HS-5 (cell line): ENCODE results near the gene HSD3B7.
"Not testable (repeated sequence)": the region's sequence is repeated elsewhere in the genome, so short reads cannot be mapped to it uniquely, and the experiment has no call there.

Experiments
- DNase-seq: peaks from one replicate; pipeline ENCODE4 v3.0.0-alpha.2; 2012; ENCODE audit warnings: low read depth

Gene HSD3B7

DNA sequence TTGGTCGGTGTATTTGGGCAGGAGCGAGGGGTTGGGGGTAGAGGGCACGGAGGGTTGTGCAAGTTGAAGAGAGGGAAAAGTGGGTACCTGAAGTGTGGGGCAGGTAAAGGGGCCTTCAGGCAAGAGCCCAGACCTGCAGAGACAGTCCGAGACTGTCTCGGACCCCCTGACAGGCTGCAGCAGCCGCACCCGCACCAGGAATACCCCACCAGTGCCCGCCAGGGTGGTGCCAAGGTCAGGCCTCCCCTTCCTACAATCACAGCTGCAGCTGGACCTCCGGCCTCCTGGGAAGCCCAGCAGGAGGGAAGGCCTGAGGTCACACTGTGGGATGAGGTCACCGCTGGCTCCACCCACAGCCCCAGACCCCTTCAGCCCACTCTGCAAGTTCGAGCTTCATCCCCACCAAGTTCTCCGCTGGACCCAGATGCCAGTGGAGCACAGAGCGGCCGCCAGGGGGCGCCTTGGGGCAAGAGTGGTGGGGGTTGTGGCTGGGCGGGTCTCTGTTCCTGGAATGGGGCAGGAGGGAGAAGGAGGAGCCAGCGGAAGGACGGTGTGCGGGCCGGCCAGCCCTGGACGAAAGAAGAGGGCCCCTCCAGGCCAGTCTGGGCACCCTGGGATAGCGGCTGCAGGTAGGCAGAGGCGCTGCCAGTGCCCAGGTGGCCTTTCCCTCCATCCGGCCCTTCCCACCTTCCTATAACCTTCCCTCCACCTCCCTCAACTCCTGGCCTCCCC lies at the start of gene HSD3B7:
TSS of gene HSD3B7 (plus strand) at position 539 of the 732 bp plus-strand sequence. CDS start 452 bp downstream, outside the sequence.
- no peak for DNase-seq

DNA sequence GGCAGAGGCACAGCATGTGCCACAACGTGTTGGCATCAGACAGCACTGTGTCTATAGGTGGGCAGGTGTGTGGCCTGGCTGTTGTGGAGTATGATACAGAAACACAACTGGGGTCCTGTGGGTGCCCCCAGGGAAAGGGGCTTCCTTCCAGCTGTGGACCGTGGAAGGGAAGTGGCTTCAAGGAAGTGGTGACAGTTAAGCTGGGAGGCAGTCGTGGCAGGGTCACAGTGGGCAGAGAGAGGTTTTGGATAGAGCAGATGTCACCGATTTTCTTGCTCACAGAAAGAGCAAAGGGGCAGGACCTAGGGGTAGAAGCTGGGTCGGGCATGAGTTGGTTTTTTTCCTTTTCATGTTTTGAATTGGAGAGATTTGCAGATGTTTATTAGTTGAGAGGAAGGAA lies 47.3 kb upstream of the HSD3B7 start:
- no peak for DNase-seq

DNA sequence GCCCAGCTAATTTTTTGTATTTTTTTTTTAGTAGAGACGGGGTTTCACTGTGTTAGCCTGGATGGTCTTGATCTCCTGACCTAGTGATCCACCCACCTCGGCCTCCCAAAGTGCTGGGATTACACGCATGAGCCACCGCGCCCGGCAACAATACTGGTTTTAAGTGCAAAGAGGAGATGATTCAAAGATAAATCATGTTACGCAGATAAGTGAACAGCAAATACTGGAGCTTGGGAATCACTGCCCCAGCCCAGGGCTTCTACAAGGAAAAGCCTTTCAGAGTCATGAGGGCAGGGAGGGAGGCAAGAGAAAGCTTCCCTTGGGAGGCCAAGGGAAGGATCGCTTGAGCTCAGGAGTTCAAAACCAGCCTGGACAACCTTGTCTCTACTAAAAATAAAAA lies 45.4 kb upstream of the HSD3B7 start:
- DNase-seq = not testable (repeated sequence)

DNA sequence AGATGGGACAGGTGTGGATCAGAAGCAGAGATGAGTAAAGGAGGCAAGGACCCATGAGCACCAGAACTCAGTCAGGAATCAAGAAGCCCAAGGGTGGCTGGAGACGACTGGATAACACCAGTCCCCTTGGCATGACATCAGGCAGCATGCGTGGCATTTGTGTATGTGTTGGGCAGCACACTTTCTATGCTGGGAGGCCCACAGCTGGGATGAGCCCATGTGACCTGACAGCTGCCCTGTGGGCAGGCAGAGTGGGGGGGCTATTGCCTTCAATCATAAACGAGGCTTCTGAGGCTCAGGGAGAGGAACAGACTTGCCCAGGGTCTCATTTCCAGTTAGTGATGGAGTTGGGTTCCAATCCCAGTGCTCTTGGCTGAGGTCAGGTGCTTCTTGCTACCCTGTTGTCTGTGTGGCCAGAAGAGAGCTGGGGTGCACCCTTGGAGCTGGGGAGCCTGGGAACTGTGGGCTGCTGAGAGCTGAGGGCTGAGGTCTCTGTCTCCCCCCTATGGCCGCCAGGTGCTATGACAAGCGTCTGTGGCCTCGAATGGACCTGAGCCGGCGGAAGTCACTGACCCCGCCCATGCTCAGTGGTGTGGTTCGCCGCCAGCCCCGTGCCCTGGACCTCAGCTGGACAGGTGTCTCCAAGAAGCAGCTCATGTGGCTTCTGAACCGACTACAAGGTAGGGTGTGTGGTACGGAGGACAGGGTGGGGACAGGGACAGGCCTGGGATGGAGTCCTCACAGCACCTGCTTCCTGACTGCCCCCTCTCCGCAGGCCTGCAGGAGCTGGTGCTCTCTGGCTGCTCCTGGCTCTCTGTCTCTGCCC lies 43.2 kb upstream of the HSD3B7 start:
- no peak for DNase-seq

DNA sequence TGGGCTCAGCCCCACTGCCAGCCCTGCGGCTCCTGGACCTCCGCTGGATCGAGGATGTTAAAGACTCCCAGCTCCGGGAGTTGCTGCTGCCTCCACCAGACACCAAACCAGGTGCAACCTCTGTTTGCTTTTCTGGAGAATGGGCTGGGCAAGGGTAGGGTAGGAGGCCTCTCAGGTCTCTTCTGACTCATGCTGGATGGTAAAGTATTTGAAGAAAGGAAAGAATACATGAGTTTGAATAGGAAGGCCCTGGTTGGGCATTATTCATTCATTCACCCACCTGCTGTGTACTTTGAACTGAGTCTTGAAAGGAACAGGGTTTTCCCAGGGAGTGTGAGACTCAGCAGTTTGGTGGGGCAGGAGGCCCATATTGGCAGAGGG lies 42.6 kb upstream of the HSD3B7 start:
- DNase-seq = no peak

DNA sequence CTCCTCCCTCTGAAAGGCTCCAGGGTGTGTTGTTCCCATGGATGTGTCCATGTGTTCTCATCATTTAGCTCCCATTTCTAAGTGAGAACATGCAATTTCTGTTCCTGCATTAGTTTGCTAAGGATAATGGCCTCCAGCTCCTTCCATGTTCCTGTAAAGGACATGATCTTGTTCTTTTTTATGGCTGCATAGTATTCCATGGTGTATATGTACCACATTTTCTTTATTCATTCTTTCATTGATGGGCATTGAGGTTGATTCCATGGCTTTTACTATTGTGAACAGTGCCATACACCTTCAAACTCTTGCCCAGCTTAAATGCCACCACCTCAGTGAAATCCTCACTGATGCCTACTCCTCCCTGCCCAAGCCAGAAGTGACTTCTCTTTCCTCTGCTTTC lies 40.7 kb upstream of the HSD3B7 start:
- DNase-seq = no peak

DNA sequence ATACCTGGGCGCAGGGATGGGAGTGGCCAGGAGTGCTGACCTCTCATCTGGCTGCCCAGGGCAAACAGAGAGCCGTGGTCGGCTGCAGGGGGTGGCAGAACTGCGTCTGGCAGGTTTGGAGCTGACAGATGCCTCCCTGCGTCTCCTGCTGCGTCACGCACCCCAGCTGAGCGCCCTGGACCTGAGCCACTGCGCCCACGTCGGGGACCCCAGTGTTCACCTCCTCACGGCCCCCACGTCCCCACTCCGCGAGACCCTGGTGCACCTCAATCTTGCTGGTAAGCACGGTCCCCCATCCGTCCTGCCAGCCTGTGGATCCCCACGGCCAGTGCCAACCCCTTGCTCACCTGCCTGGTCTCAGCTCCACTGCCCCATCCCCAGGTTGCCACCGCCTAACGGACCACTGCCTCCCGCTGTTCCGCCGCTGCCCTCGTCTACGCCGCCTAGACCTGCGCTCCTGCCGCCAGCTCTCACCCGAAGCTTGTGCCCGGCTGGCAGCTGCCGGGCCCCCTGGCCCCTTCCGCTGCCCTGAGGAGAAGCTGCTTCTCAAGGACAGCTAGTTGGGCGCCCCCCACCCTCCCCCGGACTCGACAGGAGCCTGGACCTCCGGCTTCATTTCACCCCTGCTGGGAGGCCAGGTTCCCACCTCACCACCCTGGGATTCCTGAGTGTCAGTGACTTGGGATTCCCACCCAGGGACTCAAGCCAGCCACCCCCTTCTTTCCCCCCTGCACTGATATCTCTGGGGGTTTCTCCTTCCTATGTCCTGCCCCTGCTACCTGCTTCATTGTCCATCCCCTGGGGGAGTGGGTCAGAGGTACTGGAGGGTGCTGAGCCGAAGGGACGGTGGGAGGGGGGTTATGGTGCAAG lies 38.1 kb upstream of the HSD3B7 start:
- DNase-seq = no peak

DNA sequence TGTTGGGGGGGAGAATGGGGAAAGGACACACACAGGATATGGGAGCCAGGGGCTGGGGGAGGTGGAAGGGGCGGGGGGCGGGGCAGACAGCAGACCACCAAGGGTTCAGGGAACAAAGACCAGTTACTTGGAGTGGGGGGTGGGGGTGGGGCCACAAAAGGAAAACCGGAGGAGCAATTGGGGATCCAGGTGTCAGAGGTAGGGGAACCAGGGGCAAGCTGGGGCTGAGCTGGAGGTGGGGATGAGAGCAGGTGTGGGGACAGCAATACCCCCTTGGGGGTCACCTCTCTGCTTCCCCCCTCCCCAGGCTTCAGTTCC lies 37.5 kb upstream of the HSD3B7 start:
- no peak for DNase-seq

DNA sequence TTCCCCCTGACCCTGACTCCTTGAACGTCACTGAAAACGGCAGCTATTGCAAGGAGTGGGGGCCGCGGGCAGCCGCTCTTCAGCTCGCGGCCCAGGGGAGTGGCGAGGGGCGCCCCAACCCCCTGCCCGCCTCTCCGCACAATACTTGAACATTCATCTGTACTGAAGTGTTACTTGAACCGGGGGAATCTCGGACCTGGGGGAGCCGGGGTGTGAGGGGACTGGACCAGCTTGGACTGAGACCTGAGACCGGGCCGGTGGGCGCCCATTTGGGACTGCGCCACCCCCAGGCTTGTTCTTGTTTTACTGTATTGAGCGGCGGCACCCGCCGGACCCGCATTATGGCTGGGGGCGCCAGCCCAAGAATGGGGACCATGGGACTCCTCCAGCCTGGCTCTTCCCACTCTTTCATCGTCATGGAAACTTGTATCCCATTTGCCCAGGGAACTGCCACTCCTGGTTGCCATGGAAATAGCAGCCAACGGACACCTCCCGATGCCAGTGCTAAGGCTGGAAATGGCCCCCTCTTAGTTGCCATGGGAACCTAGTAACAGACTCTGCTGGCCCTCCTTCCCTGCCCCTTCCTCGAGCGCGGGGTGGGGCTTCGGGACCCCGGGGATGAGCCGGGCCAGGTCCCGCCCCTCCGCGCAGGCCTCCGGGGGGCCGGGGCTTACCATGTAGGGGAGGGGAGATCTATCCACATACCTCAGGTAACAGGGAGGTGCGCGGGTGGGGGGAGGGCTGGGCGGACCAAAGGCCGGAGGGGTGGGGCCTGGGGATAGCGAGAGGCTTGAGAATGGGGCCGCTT lies 36.9 kb upstream of the HSD3B7 start:
- peak; percentile 92 for DNase-seq

DNA sequence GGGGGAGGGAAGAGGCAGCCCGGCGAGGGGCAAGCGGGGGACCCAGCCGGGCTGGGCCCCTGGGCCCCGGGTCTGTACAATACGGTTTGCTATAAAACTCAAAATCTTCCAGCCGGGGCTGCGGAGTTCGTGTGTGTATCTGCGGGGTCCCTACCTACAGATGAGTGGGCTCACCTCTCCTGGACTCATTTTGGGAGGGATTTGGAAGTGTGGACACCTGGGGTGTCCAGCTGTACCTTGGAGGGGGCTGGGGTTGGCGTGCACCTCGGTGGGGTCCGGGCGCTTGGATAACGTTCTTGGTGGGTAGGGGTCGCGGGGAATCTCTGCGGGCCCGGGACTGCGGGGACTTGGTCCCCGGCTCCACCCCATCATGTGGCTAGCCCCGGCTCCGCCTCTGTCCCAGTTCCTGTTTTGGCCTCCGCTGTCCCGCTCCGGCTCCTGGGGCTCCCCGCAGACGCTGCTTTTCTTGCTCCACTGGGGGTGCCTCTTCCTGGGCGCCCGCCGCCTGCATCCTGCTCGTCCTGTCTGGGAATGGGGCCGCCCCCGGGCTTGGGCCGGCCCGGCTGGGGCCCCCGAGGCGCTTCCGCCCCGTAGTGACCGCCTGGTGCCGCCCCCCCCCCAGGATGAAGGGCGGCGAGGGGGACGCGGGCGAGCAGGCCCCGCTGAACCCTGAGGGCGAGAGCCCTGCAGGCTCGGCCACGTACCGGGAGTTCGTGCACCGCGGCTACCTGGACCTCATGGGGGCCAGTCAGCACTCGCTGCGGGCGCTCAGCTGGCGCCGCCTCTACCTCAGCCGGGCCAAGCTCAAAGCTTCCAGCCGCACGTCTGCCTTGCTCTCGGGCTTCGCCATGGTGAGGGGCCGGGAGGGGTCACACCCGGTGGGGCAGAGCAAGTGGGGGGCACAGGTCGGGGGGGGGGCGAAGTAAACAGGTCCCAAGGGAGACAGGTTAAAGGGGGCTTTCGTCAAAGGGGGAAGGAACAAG lies 36.0 kb upstream of the HSD3B7 start, which contains the start of gene ORAI3:
TSS of gene ORAI3 (plus strand) at position 402 of the 983 bp plus-strand sequence. CDS start at position 624, 222 bp downstream.
- no peak for DNase-seq

DNA sequence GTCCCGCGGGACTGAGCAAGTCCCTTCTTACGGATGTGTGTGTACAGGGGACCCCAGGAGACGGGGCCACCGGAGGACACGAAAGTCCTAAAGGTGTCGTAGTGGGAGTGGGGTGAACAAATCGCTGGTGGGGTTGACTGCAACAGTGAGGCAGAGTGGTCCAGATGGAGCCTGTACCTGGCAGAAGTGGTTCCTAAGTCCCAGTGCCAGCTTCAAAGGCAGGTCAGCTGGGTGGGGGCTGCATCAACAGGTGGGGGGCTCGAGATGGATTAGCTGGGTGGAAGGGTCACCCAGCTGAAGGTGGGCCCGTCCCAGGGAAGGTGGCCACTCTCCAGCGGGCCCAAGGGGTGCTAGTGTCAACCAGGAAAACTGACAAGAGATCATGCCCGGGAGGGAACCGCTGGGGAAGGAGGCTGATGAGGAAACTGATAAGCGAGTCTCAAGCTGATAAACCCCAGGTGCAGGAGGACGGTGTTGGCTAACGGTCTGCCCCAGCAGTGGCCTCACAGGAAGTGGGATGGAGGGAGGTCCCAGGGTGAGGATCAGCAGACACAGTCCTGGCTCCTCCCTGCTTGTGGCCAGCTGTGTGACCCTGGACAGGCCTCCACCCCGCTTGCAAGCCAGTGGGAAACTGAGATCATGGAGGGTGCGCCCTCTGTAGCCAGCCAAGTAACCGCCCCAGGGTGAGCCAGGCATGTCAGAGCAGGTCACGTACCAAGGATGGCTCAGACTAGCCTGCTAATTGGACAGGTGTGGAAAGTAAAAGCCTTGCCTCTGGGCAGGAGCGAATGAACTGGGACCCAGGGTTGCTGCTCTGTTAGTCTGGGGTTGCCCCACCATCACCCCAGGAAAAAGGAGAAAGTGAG lies 35.1 kb upstream of the HSD3B7 start:
- peak; percentile 68 for DNase-seq

DNA sequence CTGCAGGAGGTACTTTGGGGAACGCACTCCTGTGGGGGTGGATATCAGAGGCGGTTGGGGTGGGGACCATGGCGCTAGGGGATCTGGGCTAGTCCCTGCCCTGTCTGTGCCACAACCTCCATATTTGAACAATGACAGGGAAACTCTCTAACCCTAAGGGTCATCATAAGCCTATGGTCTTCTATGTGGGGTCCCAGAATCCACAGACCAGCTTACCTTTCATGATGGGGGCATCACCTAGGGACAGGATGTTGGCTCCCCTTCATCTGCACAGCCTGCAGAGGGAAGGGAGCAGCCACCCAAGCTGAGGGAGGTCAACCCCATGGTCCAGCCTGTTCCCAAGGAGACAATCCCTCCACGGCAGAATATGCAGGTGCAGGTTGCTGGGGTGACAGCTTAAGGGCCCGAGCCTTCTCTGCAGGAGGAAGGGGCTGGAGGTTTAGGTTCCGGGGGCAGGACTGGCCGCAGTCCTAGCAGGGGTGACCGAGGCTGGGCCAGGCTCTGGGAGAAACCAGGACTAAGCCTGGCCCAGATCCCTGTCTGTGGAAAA lies 34.4 kb upstream of the HSD3B7 start:
- DNase-seq = no peak

DNA sequence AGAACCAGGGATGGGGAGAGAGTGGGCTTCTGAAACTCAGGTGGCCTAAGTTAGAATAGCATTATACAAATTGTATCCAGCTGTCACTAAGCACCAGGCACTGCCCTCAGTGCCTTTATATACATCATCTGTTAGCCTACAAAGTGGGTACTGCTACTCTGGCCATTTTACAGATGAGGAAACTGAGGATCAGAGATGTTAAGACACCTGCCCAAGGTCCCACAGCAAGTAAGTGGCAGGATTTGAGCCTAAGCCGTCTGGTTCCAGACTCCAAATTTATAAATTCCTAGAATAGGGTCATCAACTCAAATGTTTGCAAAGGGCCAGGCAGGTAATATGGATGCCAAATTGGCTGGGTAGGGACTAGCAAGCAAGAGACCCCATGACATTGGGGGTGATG lies 33.8 kb upstream of the HSD3B7 start:
- DNase-seq = no peak

DNA sequence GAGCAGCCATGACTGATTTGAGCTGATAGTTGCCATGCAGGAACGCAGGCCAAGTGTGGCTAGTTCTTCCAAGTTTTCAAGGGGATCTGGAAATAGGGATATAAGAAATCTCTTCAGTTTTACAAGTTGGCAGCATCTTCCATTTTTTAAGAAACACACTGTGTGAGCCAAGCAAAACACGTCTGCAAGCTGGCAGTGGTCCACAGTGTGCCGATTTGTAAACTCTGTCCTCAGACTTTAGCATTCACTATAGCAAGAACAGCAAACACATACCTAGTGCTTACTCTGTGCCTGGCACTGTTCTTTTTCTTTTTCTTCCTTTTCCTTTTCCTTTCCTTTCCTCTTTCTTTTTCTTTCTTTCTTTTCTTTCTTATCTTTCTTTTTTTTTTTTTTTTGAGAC lies 33.3 kb upstream of the HSD3B7 start:
- DNase-seq = no peak

DNA sequence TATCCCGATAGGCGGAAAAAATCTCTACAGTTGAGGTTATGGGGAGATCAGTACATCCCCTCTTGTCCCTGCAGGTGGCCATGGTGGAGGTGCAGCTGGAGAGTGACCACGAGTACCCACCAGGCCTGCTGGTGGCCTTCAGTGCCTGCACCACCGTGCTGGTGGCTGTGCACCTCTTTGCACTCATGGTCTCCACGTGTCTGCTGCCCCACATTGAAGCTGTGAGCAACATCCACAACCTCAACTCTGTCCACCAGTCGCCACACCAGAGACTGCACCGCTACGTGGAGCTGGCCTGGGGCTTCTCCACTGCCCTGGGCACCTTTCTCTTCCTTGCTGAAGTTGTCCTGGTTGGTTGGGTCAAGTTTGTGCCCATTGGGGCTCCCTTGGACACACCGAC lies 31.9 kb upstream of the HSD3B7 start:
- DNase-seq = no peak

DNA sequence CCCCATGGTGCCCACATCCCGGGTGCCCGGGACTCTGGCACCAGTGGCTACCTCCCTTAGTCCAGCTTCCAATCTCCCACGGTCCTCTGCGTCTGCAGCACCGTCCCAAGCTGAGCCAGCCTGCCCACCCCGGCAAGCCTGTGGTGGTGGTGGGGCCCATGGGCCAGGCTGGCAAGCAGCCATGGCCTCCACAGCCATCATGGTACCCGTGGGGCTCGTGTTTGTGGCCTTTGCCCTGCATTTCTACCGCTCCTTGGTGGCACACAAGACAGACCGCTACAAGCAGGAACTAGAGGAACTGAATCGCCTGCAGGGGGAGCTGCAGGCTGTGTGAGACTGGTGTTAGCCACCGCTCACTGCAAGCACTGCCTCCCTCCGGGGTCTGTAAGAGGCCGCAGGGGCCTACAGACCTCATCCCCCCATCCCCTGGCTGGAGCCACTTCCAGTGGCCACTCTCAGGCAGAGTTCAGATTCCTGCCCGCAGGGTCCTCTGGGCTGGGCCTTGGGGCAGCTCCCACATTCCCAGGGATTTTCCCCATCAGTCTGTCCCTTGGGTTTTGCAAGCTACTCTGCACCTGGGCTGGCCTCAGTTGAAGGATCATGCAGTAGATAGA lies 31.4 kb upstream of the HSD3B7 start:
- no peak for DNase-seq

DNA sequence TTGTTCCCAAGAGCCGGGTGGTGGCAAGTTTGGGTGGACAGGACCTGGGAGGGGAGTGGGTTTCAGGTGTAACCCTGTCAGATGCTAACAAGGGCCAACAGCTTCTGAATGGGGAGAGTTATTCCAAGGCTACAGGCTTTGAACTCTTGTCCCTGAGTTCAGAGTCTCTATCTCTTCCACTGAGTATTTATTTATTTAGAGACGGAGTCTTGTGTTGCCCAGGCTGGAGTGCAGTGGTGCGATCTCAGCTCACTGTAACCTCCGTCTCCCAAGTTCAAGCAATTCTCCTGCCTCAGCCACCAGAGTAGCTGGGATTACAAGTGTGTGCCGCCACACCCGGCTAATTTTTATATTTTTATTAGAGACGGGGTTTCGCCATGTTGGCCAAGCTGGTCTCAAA lies 30.0 kb upstream of the HSD3B7 start:
- no peak for DNase-seq

DNA sequence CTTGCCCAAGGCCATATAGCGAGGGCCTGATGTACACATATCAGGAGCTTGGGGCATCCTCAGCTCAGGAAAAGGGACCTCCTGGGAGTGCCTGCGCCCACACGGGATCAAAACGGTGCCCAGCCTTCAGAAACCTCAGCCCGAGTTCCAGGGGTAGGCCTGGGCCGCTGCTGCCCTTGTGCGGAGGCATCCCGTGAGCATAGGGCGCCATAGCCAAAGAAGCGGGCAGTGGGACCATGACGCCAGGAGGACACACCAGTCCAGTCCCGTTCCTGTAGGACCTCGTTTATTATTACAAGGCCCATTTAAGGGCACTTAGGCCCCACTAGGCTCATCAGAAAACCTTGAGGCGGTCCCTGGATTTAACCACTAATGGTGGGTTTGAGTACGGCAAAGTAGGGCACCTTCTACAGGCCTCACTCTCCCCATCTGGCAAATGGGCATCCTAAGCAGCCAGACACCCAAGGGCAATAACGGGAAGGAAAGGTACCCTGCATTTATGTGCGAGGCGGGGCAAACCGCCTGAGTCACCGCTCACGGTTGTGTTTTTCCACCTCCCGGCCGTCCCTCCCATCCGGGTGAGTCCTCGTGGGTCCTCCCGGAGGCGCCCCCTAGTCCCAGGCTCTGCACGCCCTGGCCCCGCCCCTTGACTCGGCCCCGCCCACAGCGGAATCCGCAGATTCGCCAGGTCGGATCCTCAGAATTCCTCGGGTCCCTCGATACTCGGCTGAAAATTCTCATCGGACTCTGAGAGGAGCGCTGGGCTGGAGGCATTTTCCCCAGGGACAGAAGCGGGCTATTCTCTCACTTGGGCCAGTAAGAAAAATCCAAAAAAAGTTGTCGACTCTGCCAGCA lies 28.2 kb upstream of the HSD3B7 start:
- peak; percentile 65 for DNase-seq
